ENCODE measurements around the gene NOX3. TPM values are rescaled to one million over a fixed set of nuclear protein-coding genes. Genes with fewer than 3 reads are reported as not detected.

The NOX3 gene
- total RNA-seq, 1 experiment from 2014 or later = not detected

DNA sequence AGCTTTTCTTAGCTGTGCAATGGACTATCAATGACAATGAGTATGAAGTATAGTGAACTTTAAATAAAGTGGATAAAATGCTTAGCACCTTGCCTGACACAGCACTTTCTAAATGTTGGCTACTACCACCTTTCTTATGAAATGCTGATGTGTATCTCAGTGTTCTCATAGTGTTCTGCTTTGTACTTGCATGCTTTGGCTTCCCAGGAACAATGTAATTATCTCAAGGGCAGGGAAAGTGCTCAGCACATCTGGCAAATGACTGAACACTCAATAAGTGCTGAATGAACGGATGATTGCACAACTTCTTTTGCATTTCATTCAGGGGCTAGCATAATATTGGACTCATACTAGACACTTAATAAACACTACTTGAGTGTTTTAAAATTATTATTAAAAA lies 28.2 kb upstream of the NOX3 start:
- Mint-ChIP-seq H3K4me3 (no peak overlapping the region), H3K4me1 (no peaks in the 10 kb centered on the region), H3K27me3 (ENCODE audit: low read depth) (no peaks in the 10 kb centered on the region), H3K36me3 (ENCODE audit: insufficient read depth in 1 of 3, low read depth in 3 of 3) (no peaks in the 10 kb centered on the region), H3K27ac (no peak overlapping the region), H3K9me3 (no peaks in the 10 kb centered on the region)
- Histone ChIP-seq H3K27ac (ENCODE audit: insufficient read length, low read depth, low read length) (no peak overlapping the region), H2BK12ac (ENCODE audit: insufficient read length, low read depth, low read length) (no peak overlapping the region), H3K4ac (ENCODE audit: low read depth, low read length) (no peak overlapping the region), H3K56ac (ENCODE audit: insufficient read length, low read depth, low read length) (no peak overlapping the region), H2BK15ac (ENCODE audit: low read depth, low read length) (no peak overlapping the region), H3K9ac (ENCODE audit: extremely low read depth, insufficient read length, low read length) (no peak overlapping the region), H3K79me1 (ENCODE audit: insufficient read depth, low read depth, low read length, poor library complexity, severe bottlenecking) (no peaks in the 10 kb centered on the region), H3K14ac (ENCODE audit: insufficient read depth, low read length) (no peak overlapping the region), H3K9me3 (ENCODE audit: control insufficient read depth, low read depth, low read length) (no peaks in the 10 kb centered on the region), H3K18ac (ENCODE audit: insufficient read length, low read depth, low read length) (no peak overlapping the region), H3K23me2 (ENCODE audit: insufficient read length, low read depth, low read length, poor library complexity, severe bottlenecking) (no peaks in the 10 kb centered on the region), H2AK5ac (ENCODE audit: insufficient read length, low read length) (no peak overlapping the region), H3K4me1 (ENCODE audit: insufficient read depth, low read length) (no peaks in the 10 kb centered on the region), H2AFZ (ENCODE audit: low read length) (no peak overlapping the region), H3T11ph (ENCODE audit: low read length) (no peak overlapping the region), H3K4me2 (ENCODE audit: insufficient read depth, insufficient read length, low read length) (no peak overlapping the region), H2BK120ac (ENCODE audit: low read depth, low read length, poor library complexity, severe bottlenecking) (no peak overlapping the region), H3K79me2 (ENCODE audit: insufficient read depth, low read length) (no peaks in the 10 kb centered on the region), H2BK20ac (ENCODE audit: low read depth, low read length, poor library complexity, severe bottlenecking) (no peak overlapping the region), H4K91ac (ENCODE audit: insufficient read length, low read depth, low read length) (no peak overlapping the region), H2BK5ac (ENCODE audit: insufficient read length, low read length) (no peak overlapping the region), H4K5ac (ENCODE audit: insufficient read length, low read depth, low read length) (no peak overlapping the region), H3K23ac (ENCODE audit: insufficient read length, low read depth, low read length) (no peak overlapping the region), H4K20me1 (ENCODE audit: control insufficient read depth, insufficient read depth, insufficient read length) (no peaks in the 10 kb centered on the region), H4K8ac (replicated peaks; ENCODE audit: insufficient read length, low read depth, low read length) (no peak overlapping the region), H3K27me3 (ENCODE audit: insufficient read depth, low read length) (no peaks in the 10 kb centered on the region)
- DNase-seq = no peak
- TF ChIP-seq, protein P1, sequence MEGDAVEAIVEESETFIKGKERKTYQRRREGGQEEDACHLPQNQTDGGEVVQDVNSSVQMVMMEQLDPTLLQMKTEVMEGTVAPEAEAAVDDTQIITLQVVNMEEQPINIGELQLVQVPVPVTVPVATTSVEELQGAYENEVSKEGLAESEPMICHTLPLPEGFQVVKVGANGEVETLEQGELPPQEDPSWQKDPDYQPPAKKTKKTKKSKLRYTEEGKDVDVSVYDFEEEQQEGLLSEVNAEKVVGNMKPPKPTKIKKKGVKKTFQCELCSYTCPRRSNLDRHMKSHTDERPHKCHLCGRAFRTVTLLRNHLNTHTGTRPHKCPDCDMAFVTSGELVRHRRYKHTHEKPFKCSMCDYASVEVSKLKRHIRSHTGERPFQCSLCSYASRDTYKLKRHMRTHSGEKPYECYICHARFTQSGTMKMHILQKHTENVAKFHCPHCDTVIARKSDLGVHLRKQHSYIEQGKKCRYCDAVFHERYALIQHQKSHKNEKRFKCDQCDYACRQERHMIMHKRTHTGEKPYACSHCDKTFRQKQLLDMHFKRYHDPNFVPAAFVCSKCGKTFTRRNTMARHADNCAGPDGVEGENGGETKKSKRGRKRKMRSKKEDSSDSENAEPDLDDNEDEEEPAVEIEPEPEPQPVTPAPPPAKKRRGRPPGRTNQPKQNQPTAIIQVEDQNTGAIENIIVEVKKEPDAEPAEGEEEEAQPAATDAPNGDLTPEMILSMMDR (conservative IDR thresholded peaks at IDR 0.05) = no peak
- WGBS (ENCODE audit: extremely low coverage, insufficient read length, low lambda C conversion rate) = no CpG with 5 or more reads among the region's 1 CpG
